Measurements from ENCODE around the gene MRPL45.

MRPL45 gene

DNA sequence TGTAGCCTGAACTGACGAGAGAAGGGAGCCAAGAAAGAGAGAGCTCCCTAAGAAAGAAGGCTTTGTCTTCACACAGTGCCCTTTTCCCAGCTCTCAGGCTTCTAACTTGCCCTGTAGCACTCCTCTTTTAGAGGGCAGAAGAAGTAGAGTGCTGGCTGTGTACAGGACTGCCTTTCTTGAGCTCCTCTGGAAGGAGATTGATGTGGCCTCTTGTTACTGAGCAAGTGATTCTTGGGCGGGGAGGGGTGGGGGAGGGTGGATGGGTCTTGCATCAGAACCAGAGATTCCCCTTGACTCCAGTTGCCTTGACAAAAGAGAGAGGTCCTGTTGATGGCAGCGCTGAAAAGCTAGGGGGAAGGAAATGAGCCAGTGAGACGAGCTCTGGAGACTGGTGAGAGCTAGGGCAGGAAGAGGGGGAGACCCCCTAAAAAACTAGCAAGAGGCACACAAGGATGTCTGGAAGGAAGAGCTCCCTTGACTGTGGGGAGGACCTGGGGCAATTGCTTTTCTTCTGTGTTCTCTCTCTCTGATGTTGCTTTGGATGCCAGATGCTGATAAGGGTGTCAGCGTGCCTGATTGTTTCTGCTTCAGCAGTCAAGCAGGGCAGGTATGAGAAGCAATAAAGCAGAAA lies 28.4 kb downstream of the MRPL45 start:
- no peak for DNase-seq

DNA sequence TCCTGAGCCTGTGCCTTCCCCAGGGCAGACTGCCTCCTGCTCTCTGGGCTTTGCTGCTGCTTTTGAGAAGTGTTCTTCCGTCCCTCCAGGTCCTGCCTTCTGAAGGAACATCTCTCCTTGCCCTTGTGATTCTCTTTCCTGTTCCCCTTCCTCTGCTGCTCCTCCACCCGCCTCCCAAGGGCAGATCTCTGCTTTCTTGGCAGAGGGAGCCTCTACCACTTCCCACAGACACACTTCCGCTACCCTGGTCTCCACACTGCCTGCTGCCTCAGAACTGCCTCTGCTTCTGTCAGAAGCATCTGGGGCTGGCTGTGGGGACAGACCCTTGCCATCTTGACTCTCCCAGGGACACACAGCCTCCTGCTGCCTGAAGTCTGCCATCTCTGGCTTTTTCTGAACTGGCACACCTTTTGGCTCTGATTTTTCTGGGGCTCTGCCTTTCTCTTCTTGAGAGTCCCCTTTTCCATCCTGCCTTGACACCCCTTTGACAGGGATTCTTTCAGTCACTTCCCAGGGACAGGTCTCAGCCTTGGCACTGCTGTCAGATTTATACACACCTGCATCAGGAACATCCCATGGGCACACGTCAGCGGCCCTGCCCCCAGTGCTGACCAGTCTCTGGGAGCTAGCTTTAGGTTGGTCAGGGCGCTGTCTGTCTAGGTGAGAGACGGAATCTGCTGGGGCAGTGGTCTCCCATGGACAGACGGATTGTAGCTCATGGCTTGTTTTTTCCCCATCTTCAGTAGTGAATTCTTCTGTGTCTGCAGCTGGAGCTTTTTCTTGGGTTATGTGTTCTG lies 30.2 kb downstream of the MRPL45 start:
- no peak for DNase-seq

DNA sequence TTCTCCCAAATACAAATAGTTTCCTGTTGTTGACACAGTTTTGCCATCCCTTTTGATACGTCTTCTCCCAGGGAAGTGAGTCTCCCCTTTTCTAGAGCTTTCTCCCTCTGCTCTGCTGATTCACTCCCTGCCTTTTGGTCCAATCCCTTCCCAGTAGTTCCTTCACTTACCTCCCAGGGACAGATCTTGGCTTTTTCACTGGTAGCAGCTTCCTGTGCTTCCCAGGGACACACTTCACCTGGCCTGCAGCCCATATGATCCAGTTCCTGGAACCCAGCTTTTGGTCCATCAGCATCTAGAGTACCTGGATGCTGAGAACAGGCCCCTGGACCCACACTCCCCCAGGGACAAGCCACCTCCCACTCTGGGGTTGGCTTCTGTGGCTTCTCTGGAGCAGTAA lies 31.0 kb downstream of the MRPL45 start:
- no peak for DNase-seq

DNA sequence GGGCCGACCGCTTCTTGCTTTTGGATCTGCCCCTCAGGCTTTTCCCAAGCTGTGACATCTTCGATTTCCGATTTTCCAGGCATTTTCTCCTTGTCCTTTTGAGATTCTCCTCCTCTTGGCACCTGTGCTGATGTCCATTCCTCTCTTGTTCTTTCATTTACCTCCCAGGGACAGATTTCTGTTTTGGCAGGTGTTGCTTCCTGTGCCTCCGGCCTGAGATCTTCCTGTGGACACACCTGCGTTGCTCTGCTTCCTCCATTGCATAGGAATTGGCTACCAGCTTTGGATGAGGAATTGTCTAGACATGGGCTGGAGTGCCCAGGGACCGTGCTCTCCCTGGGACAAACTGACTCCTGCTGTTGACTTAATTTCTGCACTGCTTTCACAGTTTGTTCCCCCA lies 31.7 kb downstream of the MRPL45 start:
- DNase-seq: no peak

DNA sequence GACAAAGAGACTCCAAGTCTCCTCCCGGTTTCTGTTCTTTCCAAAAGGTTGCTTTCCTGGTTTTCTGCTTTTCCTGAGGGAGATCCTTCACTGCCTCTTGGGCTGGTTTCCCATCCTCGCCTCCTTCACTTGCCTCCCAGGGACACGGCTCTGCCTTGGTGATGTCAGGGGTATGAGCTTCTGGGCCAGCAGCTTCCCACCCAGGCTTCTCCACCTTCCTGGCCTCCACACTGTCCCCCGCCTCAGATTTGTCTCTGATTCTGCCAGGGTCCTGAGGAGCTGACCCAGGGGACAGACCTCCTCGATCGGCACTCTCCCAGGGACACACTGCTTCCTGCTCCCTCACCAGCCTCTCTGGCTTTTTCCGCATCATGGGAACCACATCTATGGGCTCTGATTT lies 32.3 kb downstream of the MRPL45 start:
- no peak for DNase-seq

DNA sequence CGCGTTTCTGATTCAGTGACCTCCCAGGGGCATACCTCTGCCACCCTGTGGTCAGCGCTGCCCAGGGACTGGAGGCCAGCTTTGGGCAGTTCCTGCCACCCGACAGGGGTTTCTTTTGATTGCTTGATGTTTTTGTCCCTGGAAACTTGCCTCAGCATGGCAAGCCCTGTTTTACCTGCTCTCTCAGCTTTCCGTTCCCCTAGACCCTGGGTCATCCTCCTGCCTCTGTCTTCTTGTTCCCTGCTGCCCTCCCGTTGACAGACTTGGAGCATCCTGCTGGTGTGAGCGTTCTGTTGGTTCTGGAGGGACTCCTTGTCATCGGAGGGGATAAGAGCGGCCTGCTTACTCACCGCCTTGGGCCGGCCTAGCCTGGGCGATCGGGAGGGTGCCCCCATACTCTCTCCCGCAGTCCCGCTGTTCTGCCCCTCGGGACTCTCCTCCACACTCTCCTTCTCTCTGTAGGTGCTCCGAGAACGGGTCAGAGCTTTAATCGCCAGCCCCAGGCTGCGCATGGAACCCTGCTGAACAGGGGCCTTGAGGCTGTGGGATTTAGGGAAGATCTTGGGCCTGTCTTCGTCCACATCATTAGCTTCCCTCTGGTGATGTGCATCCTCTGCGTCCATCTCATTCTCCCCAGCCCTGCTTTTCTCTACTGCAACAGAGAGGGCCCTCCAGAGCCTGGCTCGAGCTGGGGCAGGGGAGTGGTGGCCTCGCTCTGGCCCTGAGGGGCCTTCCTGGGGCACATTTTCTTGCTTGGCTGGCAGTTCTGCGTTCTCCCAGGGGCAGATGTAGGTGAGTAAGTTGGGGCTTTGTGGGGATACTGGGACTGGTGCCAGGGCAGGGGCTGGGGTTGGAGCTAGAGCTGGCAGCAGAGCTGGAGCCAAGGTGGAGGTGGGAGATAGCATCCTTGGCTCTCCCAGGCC lies 33.1 kb downstream of the MRPL45 start:
- no peak for DNase-seq

DNA sequence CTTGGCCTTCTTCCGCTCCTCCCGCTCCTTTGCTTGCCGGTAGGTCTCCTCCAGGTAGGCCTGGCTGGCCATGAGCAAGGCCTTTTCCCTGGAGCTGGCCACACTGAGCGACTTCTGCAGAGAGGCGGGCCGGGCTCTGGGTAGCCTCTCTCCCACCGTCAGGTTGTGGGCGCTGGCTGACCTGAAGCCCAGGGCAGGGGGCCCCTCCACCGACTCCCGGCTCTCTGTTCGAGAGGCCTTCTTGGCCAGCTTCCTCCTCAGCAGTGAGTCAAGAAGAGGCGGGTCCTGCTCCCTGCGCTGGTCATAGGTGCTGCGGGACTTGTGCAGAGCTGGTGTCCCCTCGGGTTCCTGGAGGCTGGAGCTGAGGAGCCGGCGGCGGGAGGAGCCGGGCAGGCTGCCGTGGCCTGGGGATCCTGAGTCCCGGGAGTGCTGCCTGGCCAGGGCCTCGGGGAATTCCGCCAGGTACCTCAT lies 34.0 kb downstream of the MRPL45 start:
- DNase-seq: no peak

DNA sequence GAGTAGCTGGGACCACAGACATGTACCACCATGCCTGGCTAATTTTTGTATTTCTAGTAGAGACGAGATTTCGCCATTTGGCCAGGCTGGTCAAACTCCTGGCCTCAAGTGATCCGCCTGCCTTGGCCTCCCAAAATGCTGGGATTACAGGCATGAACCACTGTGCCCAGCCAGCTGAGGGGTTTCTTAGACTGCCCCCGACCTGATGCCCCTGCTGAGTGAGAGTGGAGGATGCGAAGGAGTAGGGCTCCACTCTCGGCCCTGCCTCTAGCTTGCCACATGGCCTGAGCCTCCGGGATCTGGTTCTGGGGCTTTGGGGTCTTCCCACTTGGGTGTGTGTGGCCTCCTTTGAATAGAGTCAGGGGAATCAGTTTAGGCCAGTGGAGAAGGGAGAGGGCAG lies 35.8 kb downstream of the MRPL45 start:
- no peak for DNase-seq

DNA sequence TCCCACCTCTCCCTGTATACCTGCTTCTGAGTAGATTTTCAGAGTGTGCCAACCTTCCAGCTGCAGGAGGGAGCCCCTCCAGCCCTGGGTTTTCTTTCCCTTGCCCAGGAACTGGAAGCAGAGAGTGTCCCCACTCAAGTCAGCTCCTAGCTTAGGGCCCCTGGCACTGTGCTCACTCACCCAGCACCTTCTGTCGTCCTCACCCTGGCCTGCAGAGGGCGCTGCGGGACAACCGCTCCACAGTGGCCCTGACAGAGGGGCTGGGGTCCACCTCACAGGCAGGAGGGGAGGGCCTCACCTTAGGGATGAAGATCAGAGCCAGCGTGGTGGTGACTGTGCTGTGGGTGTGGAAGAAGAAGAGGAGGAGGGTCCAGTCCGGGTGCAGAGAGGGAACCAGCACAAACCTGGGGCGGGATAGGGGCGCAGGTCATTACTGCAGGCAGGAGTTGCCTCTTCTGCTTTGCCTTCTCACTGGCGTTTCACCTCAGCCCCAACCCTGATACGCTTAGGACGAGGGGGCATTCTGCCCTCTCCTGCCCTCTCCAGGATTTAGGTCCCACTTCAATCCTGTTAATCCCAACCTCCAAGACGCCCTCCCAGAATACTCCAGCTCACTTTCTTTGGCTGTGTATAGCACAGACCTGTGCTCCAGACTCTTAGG lies 36.8 kb downstream of the MRPL45 start:
- peak; percentile 31 for DNase-seq

DNA sequence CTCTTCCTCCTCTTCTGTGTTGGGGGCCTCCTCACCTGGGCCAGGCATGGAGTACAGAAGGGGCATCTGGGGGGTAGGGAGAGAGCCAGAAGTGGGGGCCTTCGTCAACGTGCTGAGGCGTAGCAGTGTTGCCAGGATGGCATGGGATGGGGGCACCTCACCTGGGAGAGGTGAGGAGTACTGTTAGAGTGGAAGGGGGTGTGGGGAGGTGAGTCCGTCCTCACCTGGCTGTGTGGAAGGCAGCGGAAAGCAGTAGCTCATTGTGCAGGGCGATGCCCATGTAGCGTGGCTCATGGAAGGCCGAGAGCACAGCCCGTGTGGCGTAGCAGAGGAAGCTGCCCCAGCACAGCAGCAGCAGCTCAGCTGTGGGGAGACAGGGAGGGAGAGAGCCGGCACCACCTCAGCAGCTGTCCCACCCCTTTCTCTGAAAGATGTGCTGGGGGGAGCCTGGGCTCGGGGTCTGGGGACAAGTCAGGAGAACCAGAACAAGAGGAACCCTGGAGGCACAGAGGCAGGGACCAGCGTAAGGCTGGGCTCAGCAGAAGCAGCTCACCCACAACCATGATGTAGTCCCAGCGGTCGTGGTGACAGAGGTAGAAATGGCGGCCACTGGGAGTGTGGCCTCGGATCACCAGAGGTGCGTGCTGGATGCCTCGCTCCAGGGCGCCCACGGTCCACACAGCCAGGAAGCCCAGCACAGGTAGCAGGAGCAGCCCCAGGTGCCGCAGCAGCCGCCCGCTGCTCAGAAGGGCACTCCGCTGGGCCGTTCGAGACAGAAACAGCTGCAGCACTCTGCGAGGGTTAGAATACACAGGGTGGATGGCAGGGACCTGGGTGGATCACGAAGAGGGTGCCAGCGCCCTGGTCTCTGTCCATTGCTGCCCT lies 37.8 kb downstream of the MRPL45 start:
- no peak for DNase-seq

DNA sequence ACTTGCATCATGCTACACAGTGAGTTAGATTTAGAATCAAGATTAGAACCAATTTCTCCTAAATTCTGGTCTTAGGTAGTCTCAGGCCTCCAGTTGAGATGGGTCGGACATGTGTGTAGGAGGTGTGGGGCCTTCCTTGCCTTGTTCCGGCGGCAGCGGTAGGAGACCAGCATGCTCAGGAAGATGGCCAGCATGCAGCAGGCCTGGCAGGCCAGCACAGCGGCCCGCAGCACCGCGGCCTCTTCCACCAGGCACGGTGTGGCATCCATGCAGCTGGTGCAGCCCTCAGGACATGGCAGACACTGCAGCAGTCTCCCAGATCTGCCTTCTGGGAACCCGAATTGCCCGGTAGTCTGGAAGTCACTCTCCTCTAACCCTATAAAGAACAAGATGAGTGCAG lies 39.9 kb downstream of the MRPL45 start:
- no peak for DNase-seq

DNA sequence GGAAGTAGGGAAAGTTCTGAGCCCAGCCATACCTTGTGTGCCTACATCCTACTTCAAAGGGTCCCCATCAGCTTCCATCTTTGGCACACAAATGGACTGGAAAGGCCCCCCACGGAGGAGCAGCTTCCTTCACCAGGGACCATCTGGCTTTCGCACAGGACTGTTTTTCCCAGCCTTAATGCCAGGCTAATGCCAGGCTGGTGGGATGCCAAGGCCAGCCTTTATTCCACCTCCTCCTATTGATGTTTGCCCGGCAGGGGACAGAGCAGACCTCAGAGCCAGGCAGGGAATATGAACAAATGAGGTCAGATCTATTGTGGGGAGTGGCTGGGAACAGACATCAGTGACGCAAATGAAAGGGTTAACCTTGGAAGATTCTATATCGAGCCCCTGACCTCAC lies 41.1 kb downstream of the MRPL45 start:
- no peak for DNase-seq

DNA sequence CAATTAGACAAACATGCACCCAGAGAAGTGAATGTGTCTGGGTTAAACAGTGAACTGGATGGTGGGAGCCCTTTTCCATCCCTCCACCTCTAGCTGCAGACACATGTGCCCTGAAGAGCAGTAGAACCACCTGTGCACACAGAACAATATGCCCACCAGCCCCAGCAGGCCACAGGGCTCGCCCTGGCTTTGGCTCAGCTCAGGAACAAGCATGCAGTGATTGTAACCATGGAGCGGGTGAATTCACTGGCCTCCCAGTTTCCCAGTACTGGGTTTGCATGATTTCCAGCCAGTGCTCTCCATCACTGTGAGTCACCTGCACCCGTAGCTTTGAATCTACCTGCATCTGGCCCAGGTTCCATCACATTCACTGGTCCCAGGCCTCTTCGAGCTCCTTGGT lies 41.6 kb downstream of the MRPL45 start:
- no peak for DNase-seq

DNA sequence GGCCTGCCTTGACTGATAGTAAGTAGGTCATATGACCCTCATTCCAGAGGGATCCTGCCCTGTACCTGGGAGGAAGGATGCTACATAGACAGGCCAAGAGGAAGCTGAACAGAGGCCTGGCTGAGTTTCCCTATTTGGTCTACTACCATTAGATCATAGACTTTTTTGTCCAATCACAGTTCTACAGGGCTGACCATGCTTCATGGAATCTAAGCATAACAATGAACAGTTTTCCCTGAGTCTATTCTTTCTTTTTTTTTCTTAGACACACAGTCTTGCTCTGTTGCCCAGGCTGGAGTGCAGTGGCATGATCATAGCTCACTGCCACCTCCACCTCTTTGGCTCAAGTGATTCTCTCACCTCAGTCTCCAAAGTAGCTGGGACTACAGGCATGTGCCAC lies 42.9 kb downstream of the MRPL45 start:
- DNase-seq: no peak

DNA sequence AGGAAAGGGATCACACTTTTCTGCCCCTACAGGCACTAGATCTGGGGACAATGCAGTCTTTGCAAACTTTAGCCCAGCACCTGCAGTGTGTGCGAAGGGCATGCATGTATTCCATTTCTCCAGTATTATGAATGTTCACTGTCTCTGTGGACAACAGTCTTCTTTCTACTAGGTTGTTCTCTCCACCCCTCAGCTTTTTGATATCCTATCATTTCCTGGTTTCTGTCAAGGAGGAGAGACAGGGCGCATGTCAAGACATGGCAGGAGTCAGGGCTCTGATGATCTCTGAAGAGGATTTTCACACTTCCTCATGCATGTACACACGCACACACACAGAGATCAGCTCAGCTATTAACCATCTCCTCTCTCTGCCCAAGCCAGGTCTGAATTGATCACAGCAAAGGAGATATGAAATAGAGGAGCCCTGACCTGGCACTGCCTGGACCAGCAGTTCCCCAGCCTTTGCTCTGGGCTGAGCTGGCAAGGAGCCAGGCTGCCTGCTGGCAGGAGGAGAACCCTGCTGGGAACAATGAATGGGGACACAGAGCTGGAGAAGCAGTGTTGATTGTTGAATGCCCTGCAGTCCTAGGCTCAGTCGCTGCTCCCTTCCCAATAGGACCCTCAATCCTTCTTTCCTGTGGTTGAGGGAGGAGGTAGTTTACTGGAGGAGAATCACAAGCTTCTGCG lies 44.2 kb downstream of the MRPL45 start:
- peak; percentile 57 for DNase-seq

DNA sequence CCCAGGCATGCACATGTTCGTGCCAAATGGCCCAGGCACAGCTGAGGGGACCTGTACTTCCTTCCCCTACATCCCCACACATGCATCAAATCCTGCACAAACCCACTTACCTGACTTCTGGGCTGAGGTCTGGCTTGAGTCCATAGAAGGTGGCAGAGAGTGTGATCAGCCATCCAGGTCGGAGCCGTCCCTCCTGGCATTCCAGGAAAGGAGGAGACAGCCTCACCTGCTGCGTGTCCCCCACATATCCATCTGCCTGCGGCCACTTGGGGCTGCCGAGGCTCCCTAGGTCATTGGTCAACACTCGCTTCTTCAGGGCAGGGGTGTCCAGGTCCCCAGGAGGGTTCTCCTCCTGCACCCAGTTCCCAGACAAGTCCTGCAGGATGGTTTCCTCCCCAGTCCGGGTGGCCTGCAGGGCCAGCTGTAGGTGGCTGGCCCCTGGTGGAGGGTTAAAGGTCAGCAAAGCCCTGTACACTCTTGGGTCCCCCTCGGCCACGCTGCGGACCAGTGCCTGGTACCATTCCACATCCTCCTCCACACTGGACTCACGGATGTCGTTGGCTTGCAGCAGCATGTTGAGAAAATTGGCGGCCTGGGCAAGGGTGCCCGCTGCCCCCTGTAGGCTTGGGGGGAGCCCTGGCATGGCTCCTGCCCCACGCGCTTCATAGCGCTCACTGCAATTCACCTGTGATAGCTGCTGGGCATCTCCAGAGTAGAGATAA lies 46.1 kb downstream of the MRPL45 start:
- no peak for DNase-seq

DNA sequence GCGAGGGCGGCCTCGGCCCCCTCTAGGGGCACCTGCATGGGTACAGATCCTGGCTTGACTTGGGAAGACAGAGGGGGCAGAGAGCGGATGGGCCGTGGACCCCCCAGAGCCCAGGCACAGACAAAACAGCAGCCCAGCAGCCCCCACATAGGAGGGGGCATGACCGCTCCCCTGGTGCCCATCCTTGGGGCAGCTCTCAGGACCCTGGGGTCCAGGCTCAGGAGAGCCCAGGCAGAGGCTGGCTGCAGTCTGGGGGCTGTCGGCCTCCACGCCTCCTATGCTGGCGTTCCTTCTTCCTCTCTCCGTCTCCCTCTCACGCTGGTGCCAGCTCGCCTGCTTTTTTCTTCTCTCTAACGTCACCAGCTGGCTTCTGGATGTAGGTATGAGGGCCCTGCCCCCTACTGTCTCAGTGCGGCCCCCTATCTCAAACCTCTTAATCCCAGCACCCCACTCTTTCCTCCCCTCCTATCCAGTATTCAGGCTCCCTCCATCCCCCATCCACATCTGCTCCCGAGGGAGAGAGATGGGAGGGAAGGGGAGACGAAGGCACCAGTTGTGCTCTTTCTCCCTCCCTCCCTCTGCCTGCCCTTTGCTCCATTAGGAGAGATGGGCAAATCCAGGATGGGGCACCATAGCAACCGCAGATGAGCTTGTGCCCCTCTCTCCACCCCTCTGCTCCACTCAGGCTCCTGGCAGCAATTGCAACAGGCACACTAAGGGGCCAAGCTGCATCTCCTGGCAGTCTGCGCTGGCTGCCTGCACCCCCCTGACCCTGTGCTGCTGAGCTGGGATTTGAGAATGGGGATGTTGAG lies 46.8 kb downstream of the MRPL45 start, which contains the start of gene GPR179:
Gene GPR179 (minus strand): TSS at position 349 of the 812 bp plus-strand sequence. CDS start 167 bp downstream, at position 182.
- DNase-seq: no peak

DNA sequence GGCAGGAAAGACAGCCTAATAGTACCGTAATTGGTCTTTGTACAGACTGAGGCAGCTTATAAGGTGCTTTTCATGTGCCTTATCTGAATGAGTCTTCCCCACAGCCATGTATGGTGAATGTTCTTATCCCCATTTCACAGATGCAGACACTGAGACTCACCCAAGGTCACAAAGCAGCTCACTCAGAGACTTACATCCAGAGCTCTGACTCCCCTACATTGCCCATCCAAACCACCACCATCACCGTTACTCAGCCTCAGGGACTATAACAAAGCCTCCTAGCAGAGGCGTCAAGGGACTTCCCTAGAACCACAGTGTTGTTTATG lies 47.4 kb downstream of the MRPL45 start:
- no peak for DNase-seq

DNA sequence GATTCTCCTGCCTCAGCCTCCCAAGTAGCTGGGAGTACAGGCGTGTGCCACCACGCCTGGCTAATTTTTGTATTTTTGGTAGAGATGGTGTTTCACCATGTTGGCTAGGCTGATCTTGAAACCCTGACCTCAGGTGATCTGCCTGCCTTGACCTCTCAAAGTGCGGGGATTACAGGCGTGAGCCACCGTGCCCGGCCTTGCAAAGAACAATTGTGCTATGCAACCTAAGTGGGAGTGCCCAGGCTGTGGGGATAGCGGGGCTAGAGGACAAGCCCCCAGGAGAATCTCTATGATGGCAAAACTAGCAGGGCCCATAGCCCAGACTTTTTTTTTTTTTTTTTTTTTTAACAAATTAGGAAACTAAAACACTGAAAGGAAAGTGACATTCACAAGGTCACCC lies 48.8 kb downstream of the MRPL45 start:
- DNase-seq: no peak

All from NCI-H1105 (cell line).